Muscle layer of colon (tissue), 2 donors: ENCODE measurements around the gene POTEI.
"Not testable (repeated sequence)": the region's sequence is repeated elsewhere in the genome, so short reads cannot be mapped to it uniquely, and the experiment has no call there.

Source experiments
- H3K27ac ChIP-seq: one replicate; pipeline ENCODE4 v1.7.0; 2013; ENCODE audit warnings: low read depth, mild to moderate bottlenecking, low read length, moderate library complexity
- H3K27me3 ChIP-seq, 2 donors: one replicate each; pipeline ENCODE4 v1.7.0; 2013; ENCODE audit warnings: low read length in 2 of 2, mild to moderate bottlenecking in 2 of 2; ENCODE audit not compliant: insufficient read depth in 2 of 2, control insufficient read depth in 1 of 2
- H3K36me3 ChIP-seq: one replicate; pipeline ENCODE4 v1.7.0; 2013; ENCODE audit warnings: mild to moderate bottlenecking, low read length; ENCODE audit not compliant: insufficient read depth
- H3K4me1 ChIP-seq: one replicate; pipeline ENCODE4 v1.7.0; 2013; ENCODE audit warnings: mild to moderate bottlenecking, low read length; ENCODE audit not compliant: insufficient read depth
- H3K4me3 ChIP-seq, 2 donors: one replicate each; pipeline ENCODE4 v1.7.0; 2013; ENCODE audit warnings: low read length in 2 of 2, low read depth in 1 of 2, mild to moderate bottlenecking in 1 of 2, moderate library complexity in 1 of 2
- H3K9ac ChIP-seq: one replicate; pipeline ENCODE4 v1.7.0; 2013; ENCODE audit warnings: low read length
- H3K9me3 ChIP-seq: one replicate; pipeline ENCODE4 v1.7.0; 2013; ENCODE audit warnings: mild to moderate bottlenecking, low read length
- donor health status: abdominal sarcoma.
- donor health status: Adenocarcinoma of cecum.

The POTEI gene

DNA sequence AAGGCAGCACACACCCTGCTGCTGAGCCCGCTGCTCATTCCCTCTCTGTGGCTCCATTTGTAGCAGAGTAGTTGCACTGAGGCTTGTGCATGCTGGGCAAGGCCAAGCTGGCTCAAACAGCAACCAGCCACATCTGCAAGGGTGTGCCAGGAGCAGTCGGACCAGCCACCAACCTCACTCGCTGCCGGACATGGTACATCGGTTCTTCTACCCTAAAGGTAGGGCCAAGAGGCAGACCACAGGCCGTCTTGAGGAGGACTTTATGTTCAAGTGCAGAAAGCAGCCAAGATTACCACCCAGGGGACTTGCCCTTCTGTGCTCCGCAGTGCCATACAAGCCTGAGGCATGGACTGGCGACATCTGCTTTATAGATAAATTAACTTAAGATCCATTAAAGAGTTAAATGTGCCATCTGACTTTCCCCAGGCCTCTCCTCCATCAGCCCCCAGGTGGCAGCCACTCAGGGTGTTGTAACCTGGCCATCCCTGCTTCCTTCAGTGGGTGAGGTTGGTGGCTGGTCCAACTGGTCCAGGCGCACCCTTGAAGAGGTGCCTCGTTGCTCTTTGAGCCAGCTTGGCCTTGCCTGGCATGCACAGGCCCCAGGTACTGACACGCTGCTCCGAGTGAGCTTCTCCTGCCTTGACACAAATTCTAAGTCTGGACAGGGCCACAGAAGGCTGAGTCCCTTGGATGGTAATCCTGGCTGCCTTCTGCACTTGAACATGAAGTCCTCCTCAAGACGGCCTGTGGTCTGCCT, 55.0 kb downstream of the POTEI start:
- H3K4me3 ChIP-seq, H3K36me3 ChIP-seq, H3K9ac ChIP-seq, H3K9me3 ChIP-seq, H3K4me1 ChIP-seq, H3K27ac ChIP-seq, H3K27me3 ChIP-seq: not testable (repeated sequence)

DNA sequence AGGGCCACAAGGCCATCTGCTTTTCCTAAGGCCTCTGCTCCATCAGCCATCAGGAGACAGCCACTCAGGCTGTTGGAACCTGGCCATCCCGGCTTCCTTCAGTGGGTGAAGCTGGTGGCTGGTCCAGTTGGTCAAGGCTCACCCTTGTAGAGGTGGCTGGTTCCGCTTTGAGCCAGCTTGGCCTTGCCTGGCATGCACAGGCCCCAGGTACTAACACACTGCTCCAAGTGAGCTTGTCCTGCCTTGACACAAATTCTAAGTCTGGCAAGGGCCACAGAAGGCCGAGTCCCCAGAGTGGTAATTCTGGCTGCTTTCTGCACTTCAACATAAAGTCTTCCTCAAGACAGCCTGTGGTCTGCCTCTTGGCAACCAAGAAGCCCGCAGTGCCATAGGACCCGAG, 56.2 kb downstream of the POTEI start:
- not testable (repeated sequence) for H3K4me3 ChIP-seq, H3K27me3 ChIP-seq, H3K9ac ChIP-seq, H3K27ac ChIP-seq, H3K9me3 ChIP-seq, H3K36me3 ChIP-seq, H3K4me1 ChIP-seq

DNA sequence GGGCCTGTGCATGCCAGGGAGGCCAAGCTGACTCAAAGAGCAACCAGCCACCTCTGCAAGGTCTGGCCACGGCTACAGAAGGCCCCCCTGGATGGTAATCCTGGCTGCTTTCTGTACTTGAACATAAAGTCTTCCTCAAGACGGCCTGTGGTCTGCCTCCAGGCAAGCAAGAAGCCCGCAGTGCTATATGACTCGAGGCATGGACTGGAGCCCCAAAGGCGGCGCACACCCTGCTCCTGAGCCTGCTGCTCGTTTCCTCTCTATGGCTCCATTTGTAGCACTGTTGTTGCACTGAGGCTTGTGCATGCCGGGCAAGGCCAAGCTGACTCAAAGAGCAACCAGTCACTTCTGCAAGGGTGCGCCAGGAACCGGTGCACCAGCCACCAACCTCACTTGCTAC, 57.3 kb downstream of the POTEI start:
- H3K4me3 ChIP-seq, H3K9me3 ChIP-seq, H3K27ac ChIP-seq, H3K4me1 ChIP-seq, H3K9ac ChIP-seq, H3K27me3 ChIP-seq, H3K36me3 ChIP-seq: not testable (repeated sequence)

DNA sequence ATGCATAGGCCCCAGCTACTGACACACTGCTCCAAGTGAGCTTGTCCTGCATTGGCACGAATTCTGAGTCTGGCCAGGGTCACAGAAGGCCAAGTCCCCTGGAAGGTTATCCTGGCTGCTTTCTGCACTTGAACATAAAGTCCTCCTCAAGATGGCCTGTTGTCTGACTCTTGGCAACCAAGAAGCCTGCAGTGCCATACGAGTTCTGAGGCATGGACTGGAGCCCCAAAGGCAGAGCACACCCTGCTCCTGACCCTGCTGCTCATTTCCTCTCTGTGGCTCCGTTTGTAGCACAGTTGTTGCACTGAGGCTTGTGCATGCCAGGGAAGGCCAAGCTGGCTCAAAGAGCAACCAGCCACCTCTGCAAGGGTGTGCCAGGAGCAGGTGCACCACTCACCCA, 57.9 kb downstream of the POTEI start:
- H3K36me3 ChIP-seq, H3K27ac ChIP-seq, H3K9me3 ChIP-seq, H3K9ac ChIP-seq, H3K27me3 ChIP-seq, H3K4me3 ChIP-seq, H3K4me1 ChIP-seq: not testable (repeated sequence)

DNA sequence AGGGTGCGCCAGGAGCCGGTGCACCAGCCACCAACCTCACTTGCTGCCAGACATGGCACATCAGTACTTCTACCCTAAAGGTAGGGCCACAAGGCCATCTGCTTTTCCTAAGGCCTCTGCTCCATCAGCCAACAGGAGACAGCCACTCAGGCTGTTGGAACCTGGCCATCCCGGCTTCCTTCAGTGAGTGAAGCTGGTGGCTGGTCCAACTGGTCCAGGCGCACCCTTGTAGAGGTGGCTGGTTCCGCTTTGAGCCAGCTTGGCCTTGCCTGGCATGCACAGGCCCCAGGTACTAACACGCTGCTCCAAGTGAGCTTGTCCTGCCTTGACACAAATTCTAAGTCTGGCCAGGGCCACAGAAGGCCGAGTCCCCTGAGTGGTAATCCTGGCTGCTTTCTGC, 58.8 kb downstream of the POTEI start:
- not testable (repeated sequence) for H3K4me3 ChIP-seq, H3K27me3 ChIP-seq, H3K36me3 ChIP-seq, H3K27ac ChIP-seq, H3K9ac ChIP-seq, H3K9me3 ChIP-seq, H3K4me1 ChIP-seq

DNA sequence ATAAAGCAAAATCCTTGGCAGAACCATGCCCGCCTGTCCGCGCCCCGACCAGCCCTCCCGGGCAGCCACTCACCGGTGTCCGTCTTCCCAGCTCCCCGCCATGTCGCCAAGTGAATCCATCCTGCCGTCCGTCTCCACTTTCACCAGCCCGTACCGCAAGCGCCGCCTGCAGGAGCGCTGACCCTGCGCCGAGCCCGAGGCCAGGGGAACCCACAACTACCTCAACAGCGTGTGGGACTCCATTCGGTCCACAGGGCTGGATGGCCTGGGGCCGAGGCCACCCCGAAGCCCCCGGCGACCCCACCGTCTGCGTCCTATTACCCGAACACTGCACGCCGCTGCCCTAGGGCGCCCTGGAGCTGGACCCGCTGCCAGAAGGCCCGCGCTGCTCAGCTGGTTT, 81.5 kb downstream of the POTEI start:
- H3K9me3 ChIP-seq, H3K27ac ChIP-seq, H3K36me3 ChIP-seq, H3K4me1 ChIP-seq, H3K9ac ChIP-seq, H3K27me3 ChIP-seq: not testable (repeated sequence)
- H3K4me3 ChIP-seq = peak overlapping the region in 1 of 2 donors; percentile 31

DNA sequence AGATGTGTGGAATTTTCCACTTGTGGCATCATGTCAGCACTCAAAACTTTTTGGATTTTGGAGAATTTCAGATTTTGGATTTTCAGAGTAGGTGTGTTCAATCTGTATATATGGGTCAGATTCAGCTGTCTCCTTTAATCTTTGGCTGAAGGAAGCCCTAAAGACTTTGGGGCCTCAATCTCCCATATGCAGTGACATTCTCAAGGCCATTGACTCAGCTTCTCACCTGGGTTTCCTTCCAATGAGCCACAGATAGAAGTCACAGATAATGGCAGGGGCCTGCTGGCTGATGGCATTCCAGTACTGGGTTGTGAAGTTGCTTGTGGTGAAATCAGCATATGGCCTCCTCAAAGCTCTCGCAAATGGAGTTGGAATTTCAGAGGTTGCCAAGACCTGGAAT, 90.3 kb downstream of the POTEI start:
- not testable (repeated sequence) for H3K9me3 ChIP-seq, H3K36me3 ChIP-seq, H3K27ac ChIP-seq, H3K27me3 ChIP-seq, H3K9ac ChIP-seq, H3K4me1 ChIP-seq, H3K4me3 ChIP-seq

DNA sequence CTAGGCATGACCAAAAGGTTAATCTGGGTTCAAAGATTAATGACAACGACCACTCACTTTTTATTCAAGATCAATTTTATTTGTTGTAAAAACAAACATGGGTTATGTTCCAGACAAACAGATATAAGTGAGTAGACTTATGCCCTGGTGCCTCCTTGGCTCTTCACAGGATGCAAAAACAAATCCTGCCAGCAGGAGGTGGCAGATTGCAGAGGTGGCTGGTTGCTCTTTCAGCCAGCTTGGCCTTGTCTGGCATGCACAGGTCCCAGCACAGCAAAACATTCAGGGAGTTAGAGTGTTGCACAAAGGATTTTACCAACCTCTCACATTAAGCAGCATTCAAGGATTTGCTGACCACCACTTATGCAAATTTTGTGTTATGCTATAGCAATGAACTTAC, 92.4 kb downstream of the POTEI start:
- H3K9ac ChIP-seq, H3K27me3 ChIP-seq, H3K4me1 ChIP-seq, H3K27ac ChIP-seq, H3K36me3 ChIP-seq, H3K4me3 ChIP-seq, H3K9me3 ChIP-seq: not testable (repeated sequence)
